Measurements from ENCODE around the gene ABR.

- TF ChIP-seq CTCF (IDR thresholded peaks at IDR 0.05; ENCODE audit: insufficient read depth, low read length) (no peak), GABPA (IDR thresholded peaks at IDR 0.05; ENCODE audit: low read depth) (no peak), SPI1 (IDR thresholded peaks at IDR 0.05; ENCODE audit: borderline replicate concordance, low read depth) (no peak), POLR2AphosphoS5 (IDR thresholded peaks at IDR 0.05; ENCODE audit: low read depth) (no peak)
Observed at GRCh38 chr17:1026599-1026975, 153.2 kb downstream of the ABR start.

Measured in HL-60 (cell line).